GM20431 (cell line): ENCODE data around the gene ANXA4.
"Not testable (repeated sequence)": the region's sequence is repeated elsewhere in the genome, so short reads cannot be mapped to it uniquely, and the experiment has no call there.

Source experiments
- in situ Hi-C: fragments of 300-500 bp; cut with MseI, MboI; formaldehyde crosslinking; loops from one replicate; pipeline ENCODE4 v1.15.0; 2020; ENCODE audit warnings: low sequenced_read_pairs; ENCODE audit not compliant: unreplicated experiment

The ANXA4 gene

DNA sequence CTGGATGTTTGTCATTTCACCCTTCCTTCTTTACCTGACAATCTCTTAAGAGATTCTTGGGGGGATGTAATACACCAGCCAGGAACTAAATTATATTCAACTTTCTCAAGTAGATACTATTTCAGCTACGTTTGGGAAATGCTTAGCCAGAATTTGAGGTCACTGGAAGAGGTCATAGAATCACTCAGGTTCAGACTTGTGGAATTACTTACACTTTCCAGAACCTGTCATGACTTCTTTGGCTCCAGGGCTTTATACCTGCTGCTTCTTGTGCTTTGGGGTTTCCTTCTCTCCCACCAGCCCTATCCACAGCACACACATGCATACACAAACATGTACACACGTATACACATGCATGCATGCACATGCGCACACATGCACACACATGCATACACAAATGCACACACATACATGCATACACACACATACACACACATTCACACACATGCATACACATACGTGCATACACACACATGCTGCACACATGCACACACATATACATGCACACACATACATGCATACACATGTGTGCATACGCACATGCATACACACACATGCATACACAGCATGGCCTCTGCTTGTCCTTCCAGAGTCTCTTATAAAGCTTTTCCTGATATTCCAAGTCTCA lies 23.5 kb upstream of the ANXA4 start:
- in situ Hi-C loops, result loop anchor here (10.0 kb wide), 1 partner anchor 154 kb away; no protein-coding TSS in a partner anchor

DNA sequence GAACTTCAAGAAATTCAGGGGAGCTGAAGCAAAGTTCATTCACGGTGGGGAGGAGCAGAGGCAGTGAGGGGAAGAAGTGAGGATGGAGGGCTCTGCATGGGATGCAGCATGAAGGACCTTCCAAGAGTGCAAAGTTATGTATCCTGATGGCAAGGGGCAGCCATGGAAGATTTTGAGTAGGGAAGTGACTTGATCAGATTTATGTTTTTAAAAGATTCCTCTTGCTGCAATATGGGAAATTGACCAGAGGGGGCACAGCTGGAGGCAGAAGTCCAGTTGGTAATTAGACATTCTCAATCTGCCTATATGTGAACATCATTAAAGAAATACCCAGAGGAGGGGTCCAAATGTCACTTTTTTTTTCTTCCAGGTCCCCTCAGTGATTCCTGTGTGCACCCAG lies 21.5 kb upstream of the ANXA4 start:
- in situ Hi-C loops, result loop anchor here (10.0 kb wide), 1 partner anchor 94 kb away; no protein-coding TSS in a partner anchor

GRCh38 chr2:69721022-69721421 lies 20.9 kb upstream of the ANXA4 start:
- in situ Hi-C loops, result loop anchor here (10.0 kb wide), 1 partner anchor 94 kb away; no protein-coding TSS in a partner anchor

DNA sequence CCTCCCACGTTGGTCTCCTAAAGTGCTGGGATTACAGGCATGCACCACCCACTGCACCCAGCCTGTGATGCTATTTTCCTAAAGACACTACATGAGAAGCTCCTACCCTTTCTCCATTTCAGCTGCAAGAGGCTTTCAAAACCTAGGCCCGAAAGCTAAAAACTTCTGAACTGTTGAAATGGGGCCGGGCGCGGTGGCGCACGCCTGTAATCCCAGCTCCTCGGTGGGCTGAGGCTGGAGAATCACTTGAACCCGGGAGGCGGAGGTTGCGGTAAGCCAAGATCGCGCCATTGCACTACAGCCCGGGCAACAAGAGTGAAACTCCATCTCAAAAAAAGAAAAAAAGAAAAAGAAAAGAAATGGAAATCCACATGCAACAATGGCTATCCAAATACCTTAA lies 18.1 kb upstream of the ANXA4 start:
- in situ Hi-C loops, result loop anchor here (10.0 kb wide), 1 partner anchor 91 kb away; no protein-coding TSS in a partner anchor

DNA sequence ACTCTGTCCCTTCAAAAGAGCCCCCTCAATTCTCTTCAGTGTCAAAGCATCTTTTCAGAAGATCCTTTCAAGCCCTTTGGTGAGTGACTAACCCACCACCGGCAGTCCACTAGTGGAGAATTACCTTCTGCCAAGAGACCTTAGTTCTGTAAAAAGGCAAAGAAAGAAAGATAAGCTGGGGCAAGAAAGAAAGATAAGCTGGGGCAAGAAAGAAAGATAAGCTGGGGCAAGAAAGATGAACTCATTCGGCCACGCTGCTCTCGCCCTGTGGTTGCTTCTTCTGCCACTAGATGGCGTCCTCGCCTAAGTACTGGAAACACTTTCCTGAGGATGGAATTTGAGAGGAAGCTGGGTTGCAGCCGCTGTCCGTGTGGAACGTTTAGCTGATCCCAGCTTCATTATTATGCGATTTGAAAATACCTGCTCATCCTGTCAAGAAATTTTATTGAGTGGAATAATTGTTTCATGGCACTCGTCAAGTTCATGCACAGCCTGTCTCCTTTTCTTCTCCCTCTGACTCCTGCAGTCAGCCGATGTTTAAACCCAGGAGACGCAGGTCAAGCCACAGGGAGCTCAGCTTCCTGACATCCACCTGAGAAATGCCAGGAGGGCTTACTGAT lies 17.3 kb upstream of the ANXA4 start:
- in situ Hi-C loops, result loop anchor here (10.0 kb wide), 1 partner anchor 90 kb away; no protein-coding TSS in a partner anchor

DNA sequence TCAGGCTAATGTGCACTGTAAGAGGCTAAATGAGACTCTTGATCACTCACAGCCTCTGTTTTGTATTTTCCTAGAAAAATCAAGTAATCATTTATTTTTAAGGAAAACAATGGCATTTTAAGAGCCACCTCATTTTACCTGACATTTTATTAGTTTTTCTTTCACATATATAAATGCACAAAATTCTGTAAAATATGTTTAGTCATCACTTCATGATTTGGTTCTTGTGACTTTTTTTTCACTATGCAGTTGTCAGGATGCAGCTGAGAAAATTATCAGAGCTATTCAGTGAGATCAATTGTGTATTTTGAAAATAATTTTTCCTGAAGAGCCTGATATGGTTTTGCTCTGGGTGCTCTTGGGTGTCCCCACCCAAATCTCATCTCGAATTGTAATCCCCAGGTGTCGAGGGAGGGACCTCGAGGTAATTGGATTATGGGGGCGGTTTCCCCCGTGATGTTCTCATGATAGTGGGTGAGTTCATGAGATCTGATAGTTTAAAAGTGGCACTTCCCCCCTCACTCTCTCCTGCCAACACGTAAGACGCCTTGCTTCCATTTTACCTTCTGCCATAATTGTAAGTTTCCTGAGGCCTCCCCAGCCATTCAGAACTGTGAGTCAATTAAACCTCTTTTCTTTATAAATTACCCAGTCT lies 16.1 kb upstream of the ANXA4 start:
- in situ Hi-C loops, result loop anchor here (10.0 kb wide), 1 partner anchor 89 kb away; no protein-coding TSS in a partner anchor

GRCh38 chr2:69729266-69729665 lies 12.7 kb upstream of the ANXA4 start:
- in situ Hi-C loops, result loop anchor here (10.0 kb wide), 1 partner anchor 86 kb away; no protein-coding TSS in a partner anchor

DNA sequence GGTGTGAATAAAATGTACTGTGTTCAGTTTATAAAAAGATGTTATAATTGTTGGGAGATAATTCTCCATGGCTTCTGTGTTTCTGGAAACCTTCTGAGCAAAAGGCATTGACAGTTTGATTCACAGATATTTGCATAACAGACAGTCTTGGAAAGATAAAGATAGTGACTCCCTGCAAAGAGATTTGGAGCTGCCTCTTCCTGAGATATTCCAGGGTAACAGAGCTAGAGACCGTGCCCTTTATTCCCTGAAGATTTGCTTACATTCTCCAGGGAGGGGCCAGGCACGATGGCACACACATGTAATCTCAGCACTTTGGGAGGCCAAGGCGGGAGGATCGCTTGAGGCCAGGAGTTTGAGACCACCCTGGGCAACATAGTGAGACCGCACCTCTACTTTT lies 12.2 kb upstream of the ANXA4 start:
- in situ Hi-C loops, result loop anchor here (10.0 kb wide), 1 partner anchor 85 kb away; no protein-coding TSS in a partner anchor

DNA sequence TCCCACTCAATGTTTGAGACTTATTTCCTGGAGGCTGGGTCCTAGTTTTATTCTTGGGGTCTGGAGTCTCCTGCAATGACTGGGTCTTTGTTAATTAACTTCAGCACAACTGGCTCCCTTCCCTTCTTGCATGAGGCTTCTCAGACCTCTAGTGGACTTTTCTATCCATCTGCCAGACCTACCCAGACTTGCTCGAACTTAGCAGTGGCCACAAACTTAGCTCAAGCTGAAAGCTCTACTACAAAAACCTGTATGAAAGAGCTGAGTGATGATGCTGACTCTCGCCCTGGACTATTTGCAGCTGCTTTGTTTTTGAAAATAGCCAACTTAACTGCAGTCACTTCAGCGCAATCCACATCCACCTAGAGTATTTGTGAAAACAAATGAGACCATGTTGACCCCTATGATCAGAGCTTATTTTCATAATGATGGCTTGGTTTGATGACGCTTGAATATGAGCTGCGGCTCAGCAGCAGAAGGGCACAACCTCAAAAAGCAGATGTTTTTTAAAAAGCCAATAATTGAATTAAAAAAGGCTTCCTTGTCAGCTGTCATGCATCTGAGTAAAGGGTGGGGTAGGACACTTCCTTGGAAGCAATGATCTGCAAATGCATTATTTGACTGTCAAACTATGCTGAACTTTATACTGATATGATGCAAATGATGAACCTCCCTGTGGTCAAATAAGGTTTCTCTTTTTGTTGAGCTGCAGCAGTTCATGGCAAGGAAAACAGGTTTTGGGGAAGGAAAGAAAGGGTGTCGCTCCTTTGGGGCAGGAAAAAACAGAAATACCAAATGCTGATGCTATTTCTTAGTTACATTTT lies 10.6 kb upstream of the ANXA4 start:
- in situ Hi-C loops, result no loop called here

- in situ Hi-C loops, result no loop called here
These were observed 8.4 kb upstream of the ANXA4 start for GRCh38 chr2:69733342-69734034.

- in situ Hi-C loops, result no loop called here
These were observed 7.8 kb upstream of the ANXA4 start for GRCh38 chr2:69734035-69734611.

DNA sequence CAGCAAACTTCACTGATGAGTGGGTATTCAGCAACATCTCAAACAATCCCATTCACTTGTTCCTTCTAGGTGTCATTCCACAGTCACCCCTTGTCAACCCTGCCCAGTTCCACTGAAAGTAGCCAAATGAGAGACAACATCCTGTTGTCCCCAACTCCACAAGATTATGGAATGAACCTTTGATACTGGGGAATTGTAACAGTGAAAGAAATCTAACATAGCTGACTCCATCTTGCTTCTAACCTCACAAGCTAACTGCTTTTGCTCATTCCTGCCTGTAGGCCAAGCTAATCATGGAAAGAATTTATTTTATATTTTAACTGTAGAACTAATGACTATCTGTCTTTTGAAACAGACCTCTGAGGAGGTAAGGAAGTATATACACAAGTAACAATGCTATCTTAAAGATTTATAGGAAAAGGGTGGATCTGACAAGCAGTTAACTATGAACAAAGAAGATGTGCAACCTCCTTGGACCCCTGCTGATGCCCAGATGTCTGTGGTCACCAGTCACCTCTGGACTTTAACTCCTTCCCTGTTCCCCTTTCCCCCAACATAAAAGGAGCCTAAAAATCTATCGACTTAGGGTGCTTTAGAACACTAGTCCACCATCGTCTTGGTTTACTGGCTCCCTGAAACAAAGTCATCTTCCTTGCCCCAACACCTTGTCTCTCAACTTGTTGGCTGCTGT lies 6.9 kb upstream of the ANXA4 start:
- in situ Hi-C loops, result no loop called here

GRCh38 chr2:69735686-69736085 lies 6.2 kb upstream of the ANXA4 start:
- in situ Hi-C loops, result no loop called here

DNA sequence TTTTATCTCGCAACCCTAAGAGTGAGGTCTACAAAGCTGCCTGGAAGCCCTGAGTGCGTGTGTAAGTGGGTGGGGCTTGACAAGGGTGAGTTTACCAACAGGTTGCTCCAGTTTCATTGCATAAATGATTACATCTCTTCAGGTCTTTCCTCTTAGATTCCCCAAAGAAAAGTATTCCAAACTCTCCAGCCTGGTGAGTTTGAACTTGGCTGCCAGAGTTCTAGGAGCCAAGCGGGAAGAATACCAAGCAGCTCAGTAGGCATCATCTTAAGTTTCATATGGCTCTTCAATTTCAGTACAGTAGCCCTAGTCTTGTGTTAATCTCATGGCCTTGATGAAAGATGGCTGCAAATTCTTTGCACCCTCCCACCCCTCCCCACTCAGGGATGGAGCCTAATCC lies 3.8 kb upstream of the ANXA4 start:
- in situ Hi-C loops, result not testable (repeated sequence)

DNA sequence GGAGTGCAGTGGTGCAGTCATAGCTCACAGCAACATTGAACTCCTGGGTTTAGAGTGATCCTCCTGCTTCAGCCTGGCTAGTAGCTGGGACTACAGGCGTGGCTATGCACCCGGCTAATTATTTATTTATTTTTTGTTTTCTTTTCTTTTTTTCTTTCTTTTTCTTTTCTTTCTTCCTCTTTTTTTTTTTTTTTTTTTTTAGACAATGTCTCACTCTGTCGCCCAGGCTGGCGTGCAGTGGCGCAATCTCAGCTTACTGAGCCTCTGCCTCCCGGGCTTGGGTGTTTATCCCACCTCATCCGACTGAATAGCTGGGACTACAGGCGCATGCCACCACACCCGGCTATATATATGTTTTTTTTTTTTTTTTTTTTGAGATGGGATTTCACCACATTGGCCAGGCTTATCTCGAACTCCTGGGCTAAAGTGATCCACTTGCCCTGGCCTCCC lies 1.4 kb upstream of the ANXA4 start:
- in situ Hi-C loops, result no loop called here

DNA sequence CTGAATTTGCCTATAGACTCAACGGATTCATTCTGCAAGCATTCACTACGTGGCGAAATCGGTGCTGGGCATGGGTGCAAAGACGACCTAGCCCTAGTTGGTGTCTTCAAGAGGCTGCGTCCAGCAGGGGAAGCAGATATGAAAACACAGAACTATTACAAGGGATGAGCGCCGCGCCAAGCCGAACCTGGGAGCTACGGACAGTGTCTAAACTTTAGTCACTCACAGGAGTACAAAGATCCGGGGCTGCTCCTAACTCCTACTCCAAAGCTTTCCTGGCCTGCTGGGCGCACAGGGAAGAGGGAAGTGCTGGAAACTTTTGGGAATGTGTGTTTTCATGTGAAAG lies 732 bp upstream of the ANXA4 start:
- in situ Hi-C loops, result no loop called here

GRCh38 chr2:69742322-69742952 lies 503 bp downstream of the ANXA4 start:
- in situ Hi-C loops, result no loop called here

GRCh38 chr2:69743847-69744264 lies 1.9 kb downstream of the ANXA4 start:
- in situ Hi-C loops, result no loop called here
